TTC549 (cell line): Measurements from ENCODE around the gene FMNL2.

Experiments
- FAIRE-seq: peaks from 2 replicates; lab custom pipeline; 2012; peaks lifted over from hg19 to GRCh38; lab: Jason Lieb, UNC

The FMNL2 gene

GRCh38 chr2:152426801-152427200 lies 91.8 kb downstream of the FMNL2 start:
- no peak for FAIRE-seq

- no peak for FAIRE-seq
These were observed 92.9 kb downstream of the FMNL2 start for GRCh38 chr2:152427902-152428301.

- no peak for FAIRE-seq
These were observed 94.0 kb downstream of the FMNL2 start for GRCh38 chr2:152428800-152429582.

- no peak for FAIRE-seq
These were observed 95.9 kb downstream of the FMNL2 start for GRCh38 chr2:152430876-152431275.

- no peak for FAIRE-seq
These were observed 96.6 kb downstream of the FMNL2 start for GRCh38 chr2:152431370-152432098.

GRCh38 chr2:152432206-152432653 lies 97.3 kb downstream of the FMNL2 start:
- FAIRE-seq = no peak

GRCh38 chr2:152432765-152433164 lies 97.8 kb downstream of the FMNL2 start:
- FAIRE-seq = no peak

GRCh38 chr2:152433289-152433688 lies 98.3 kb downstream of the FMNL2 start:
- FAIRE-seq = no peak

- no peak for FAIRE-seq
These were observed 98.8 kb downstream of the FMNL2 start for GRCh38 chr2:152433791-152434190.

GRCh38 chr2:152434395-152435182 lies 99.6 kb downstream of the FMNL2 start:
- FAIRE-seq = no peak

GRCh38 chr2:152436148-152436547 lies 101.2 kb downstream of the FMNL2 start:
- no peak for FAIRE-seq

GRCh38 chr2:152437276-152438108 lies 102.5 kb downstream of the FMNL2 start:
- FAIRE-seq = no peak

GRCh38 chr2:152440049-152440448 lies 105.1 kb downstream of the FMNL2 start:
- no peak for FAIRE-seq

GRCh38 chr2:152440460-152440859 lies 105.5 kb downstream of the FMNL2 start:
- no peak for FAIRE-seq

- no peak for FAIRE-seq
These were observed 107.0 kb downstream of the FMNL2 start for GRCh38 chr2:152441961-152442360.

- FAIRE-seq = no peak
These were observed 108.8 kb downstream of the FMNL2 start for GRCh38 chr2:152443771-152444170.

- FAIRE-seq = no peak
These were observed 109.5 kb downstream of the FMNL2 start for GRCh38 chr2:152444448-152444847.

- no peak for FAIRE-seq
These were observed 110.4 kb downstream of the FMNL2 start for GRCh38 chr2:152445375-152445774.

- FAIRE-seq = no peak
These were observed 110.8 kb downstream of the FMNL2 start for GRCh38 chr2:152445791-152446201.

GRCh38 chr2:152446213-152446612 lies 111.2 kb downstream of the FMNL2 start:
- FAIRE-seq = no peak

GRCh38 chr2:152447897-152448296 lies 112.9 kb downstream of the FMNL2 start:
- no peak for FAIRE-seq

GRCh38 chr2:152448606-152449005 lies 113.6 kb downstream of the FMNL2 start:
- FAIRE-seq = no peak
